ENCODE data around the gene PPP1R12C. TPM values are rescaled to one million over a fixed set of nuclear protein-coding genes. Genes with fewer than 3 reads are reported as not detected.

Gene PPP1R12C
- total RNA-seq, 1 experiment from 2014 or later: 158 TPM

DNA sequence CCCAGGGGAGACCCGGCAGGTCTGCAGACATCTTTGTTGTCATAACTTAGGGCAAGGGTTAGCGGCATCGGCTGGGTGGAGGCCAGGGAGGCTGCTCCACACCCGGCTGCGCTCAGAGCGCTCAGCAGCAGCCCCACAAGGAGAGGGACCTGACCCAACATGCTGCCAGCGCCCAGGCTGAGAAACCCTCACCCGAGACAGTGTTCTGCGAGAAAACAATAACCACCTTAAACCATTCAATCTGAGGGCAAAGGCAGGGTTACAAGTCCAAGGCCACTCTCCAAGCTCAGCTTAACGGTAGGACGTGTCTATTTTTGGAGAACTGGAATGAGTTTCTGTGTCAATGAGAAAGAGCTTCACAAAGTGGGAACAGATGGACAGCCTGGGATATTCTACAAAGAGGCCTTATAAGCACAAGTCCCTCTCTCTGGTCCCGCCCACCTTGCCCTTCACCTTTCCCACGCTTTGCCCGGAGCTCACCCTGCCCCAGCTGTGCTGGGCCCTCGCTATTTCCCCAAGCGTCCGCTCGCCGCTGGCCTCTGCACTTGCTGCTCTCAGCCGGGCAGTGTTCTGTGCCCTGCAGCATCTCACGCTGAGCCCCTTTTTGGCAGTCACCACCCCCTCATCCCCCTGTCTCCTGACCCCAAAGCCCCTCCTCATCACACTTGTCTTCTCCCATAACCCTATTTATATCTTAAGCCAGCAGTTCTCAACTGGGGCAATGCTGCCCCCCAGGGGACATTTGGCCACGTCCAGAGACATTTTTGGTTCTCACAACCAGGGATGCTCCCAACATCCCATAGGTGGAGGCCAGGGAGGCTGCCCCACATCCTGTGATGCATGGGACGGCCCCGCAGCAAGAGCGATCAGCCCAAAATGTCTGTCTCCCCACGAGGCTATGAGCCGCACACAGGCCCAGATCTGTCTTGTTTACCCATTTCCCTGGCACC is 17.6 kb downstream of the PPP1R12C start:
- CTCF ChIA-PET: no interaction called here
- no peaks in the 10 kb centered on the region for H3K27me3 ChIP-seq (ENCODE audit: control insufficient read depth, insufficient read depth, low read length)
- H3K36me3 ChIP-seq (ENCODE audit: control insufficient read depth, insufficient read depth, low read length): no peaks in the 10 kb centered on the region
- no peak for TF ChIP-seq SIN3A (IDR thresholded peaks at IDR 0.05; ENCODE audit: borderline replicate concordance, insufficient read depth, low read depth, low read length)
- TF ChIP-seq, protein P1, sequence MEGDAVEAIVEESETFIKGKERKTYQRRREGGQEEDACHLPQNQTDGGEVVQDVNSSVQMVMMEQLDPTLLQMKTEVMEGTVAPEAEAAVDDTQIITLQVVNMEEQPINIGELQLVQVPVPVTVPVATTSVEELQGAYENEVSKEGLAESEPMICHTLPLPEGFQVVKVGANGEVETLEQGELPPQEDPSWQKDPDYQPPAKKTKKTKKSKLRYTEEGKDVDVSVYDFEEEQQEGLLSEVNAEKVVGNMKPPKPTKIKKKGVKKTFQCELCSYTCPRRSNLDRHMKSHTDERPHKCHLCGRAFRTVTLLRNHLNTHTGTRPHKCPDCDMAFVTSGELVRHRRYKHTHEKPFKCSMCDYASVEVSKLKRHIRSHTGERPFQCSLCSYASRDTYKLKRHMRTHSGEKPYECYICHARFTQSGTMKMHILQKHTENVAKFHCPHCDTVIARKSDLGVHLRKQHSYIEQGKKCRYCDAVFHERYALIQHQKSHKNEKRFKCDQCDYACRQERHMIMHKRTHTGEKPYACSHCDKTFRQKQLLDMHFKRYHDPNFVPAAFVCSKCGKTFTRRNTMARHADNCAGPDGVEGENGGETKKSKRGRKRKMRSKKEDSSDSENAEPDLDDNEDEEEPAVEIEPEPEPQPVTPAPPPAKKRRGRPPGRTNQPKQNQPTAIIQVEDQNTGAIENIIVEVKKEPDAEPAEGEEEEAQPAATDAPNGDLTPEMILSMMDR (IDR thresholded peaks at IDR 0.05): no peak
- ATAC-seq (0 out of 2 replicates have a peak, but pooled peaks have one; percentile 26), DNase-seq (ENCODE audit: low read depth, low spot score) (no peak)
- no peak overlapping the region for H3K4me3 ChIP-seq (ENCODE audit: low read depth in 2 of 2, low read length in 2 of 2)
- H3K27ac ChIP-seq (ENCODE audit: low read length): no peak overlapping the region
- POLR2A ChIA-PET: no interaction called here
- in situ Hi-C loops (cut with HindIII; ENCODE audit: low pct_unique_long_range_greater_than_20kb, low sequenced_read_pairs): no loop called here
- H3K4me1 ChIP-seq (ENCODE audit: control insufficient read depth, insufficient read depth, low read length): peaks cover 12% of the 10 kb centered on the region
- H3K9me3 ChIP-seq (ENCODE audit: control insufficient read depth, insufficient read depth, low read depth, low read length): no peaks in the 10 kb centered on the region
- no TSS peak for BruUV-seq (replicated peaks)
- intact Hi-C loops (cut with micrococcal nuclease; ENCODE audit: unreplicated experiment): no loop called here

DNA sequence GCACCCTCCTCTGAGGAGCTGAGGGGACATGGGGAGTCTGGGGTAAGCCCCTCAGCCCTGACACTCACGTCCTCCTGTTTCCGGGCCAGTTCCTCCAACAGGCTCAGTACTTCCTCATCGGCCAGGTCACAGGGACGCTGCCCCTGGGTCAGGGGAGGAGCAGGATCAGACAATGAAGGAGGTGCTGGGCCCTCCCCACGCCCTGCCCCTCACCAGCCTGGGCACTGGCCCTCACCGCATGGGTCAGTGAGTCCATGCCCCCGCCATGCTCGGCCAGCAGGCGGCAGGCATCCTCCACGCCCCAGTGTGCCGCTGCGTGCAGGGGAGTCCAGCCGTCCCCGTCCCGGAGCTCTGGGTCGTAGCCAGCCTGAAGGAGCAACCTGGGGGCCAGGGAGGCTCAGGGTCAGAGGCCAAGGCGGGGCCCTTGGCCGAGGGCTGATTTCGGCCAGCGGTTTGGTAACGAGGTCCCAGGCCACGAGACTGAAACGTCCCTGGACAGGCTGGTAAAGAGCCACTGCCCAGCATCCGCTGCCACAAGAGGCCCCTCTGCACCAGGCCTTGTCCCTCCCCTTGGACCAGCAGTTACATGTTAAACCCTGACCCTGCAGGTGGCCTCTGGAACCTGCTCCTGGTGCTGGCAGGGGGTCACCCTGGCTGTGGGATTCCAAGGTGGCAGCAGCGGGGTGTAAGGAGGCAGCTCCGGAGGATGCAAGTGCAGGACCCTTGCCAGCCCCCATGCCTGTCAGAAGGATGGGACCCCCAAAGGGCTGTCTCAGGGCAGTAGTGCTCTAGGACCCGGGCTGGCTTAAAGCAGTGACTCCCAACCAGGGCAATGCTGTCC is 18.5 kb downstream of the PPP1R12C start:
- ATAC-seq: no peak
- in situ Hi-C loops (cut with HindIII; ENCODE audit: low pct_unique_long_range_greater_than_20kb, low sequenced_read_pairs): no loop called here
- CTCF ChIA-PET: no interaction called here

More for the DNA sequence above, 18.5 kb downstream of the PPP1R12C start:
- TF ChIP-seq, protein P1 (IDR thresholded peaks at IDR 0.05): no peak; the same call in 1 of the 2 replicates
- TF ChIP-seq, protein P2, sequence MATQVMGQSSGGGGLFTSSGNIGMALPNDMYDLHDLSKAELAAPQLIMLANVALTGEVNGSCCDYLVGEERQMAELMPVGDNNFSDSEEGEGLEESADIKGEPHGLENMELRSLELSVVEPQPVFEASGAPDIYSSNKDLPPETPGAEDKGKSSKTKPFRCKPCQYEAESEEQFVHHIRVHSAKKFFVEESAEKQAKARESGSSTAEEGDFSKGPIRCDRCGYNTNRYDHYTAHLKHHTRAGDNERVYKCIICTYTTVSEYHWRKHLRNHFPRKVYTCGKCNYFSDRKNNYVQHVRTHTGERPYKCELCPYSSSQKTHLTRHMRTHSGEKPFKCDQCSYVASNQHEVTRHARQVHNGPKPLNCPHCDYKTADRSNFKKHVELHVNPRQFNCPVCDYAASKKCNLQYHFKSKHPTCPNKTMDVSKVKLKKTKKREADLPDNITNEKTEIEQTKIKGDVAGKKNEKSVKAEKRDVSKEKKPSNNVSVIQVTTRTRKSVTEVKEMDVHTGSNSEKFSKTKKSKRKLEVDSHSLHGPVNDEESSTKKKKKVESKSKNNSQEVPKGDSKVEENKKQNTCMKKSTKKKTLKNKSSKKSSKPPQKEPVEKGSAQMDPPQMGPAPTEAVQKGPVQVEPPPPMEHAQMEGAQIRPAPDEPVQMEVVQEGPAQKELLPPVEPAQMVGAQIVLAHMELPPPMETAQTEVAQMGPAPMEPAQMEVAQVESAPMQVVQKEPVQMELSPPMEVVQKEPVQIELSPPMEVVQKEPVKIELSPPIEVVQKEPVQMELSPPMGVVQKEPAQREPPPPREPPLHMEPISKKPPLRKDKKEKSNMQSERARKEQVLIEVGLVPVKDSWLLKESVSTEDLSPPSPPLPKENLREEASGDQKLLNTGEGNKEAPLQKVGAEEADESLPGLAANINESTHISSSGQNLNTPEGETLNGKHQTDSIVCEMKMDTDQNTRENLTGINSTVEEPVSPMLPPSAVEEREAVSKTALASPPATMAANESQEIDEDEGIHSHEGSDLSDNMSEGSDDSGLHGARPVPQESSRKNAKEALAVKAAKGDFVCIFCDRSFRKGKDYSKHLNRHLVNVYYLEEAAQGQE (IDR thresholded peaks at IDR 0.05; ENCODE audit: insufficient read depth in 1 of 2, low read depth in 2 of 2, low read length in 1 of 2): no peak
- no peak for TF ChIP-seq POLR2AphosphoS5 (IDR thresholded peaks at IDR 0.05; ENCODE audit: low read depth, low read length)
- no peak for TF ChIP-seq SIN3A (IDR thresholded peaks at IDR 0.05; ENCODE audit: borderline replicate concordance, insufficient read depth, low read depth, low read length)
- TF ChIP-seq TCF7L2 (IDR thresholded peaks at IDR 0.05; ENCODE audit: low read depth, low read length): no peak
- BruUV-seq (replicated peaks): no TSS peak
- H3K4me1 ChIP-seq (ENCODE audit: control insufficient read depth, insufficient read depth, low read length): peaks cover 19% of the 10 kb centered on the region
- no peaks in the 10 kb centered on the region for H3K36me3 ChIP-seq (ENCODE audit: control insufficient read depth, insufficient read depth, low read length)
- no peaks in the 10 kb centered on the region for H3K9me3 ChIP-seq (ENCODE audit: control insufficient read depth, insufficient read depth, low read depth, low read length)
- POLR2A ChIA-PET: no interaction called here
- no peak for DNase-seq (ENCODE audit: low read depth, low spot score)
- intact Hi-C loops (cut with micrococcal nuclease; ENCODE audit: unreplicated experiment): no loop called here
- no peak overlapping the region for H3K4me3 ChIP-seq (ENCODE audit: low read depth in 2 of 2, low read length in 2 of 2)
- H3K27ac ChIP-seq (ENCODE audit: low read length): no peak overlapping the region
- no peaks in the 10 kb centered on the region for H3K27me3 ChIP-seq (ENCODE audit: control insufficient read depth, insufficient read depth, low read length)
